Hypothalamus (tissue), 51 donors: ENCODE results near the gene UGCG.
"Not testable (repeated sequence)": the region's sequence is repeated elsewhere in the genome, so short reads cannot be mapped to it uniquely, and the experiment has no call there.

ENCODE experiments used
- DNase-seq, 51 donors: peaks; one replicate each; lab custom pipeline; 2025; lab: John Stamatoyannopoulos, UW

The UGCG gene

GRCh38 chr9:111948109-111948508 is 51.5 kb downstream of the UGCG start:
- DNase-seq, result not testable (repeated sequence)

GRCh38 chr9:111948951-111949350 is 52.3 kb downstream of the UGCG start:
- no peak for DNase-seq

DNA sequence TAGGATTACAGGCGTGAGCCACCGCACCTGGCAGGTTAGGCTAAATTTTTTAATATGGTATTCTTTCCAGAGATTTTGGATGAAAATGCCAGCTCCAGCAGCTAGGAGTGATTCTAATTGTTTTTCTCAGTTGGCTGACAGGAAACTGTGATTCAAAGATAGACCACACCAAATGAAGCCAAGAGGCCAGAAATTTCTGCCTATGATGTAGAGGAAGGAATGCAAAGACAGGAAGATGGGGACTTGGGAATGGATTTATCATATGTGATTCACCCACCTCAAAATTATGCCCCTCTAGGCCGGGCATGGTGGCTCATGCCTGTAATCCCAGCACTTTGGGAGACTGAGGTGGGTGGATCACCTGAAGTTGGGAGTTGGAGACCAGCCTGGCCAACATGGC is 53.3 kb downstream of the UGCG start:
- DNase-seq, result no peak

- DNase-seq, result no peak
These were observed 55.9 kb downstream of the UGCG start for GRCh38 chr9:111952559-111952958.

- no peak for DNase-seq
These were observed 56.8 kb downstream of the UGCG start for GRCh38 chr9:111953444-111953843.

- no peak for DNase-seq
These were observed 58.4 kb downstream of the UGCG start for GRCh38 chr9:111955048-111955447.

GRCh38 chr9:111957856-111958631 is 61.4 kb downstream of the UGCG start:
- DNase-seq, result peak in 2 of 51 donors; percentile 18 to 50

GRCh38 chr9:111959468-111960359 is 63.1 kb downstream of the UGCG start:
- DNase-seq, result no peak

- not testable (repeated sequence) for DNase-seq
These were observed 63.9 kb downstream of the UGCG start for GRCh38 chr9:111960485-111960884.

DNA sequence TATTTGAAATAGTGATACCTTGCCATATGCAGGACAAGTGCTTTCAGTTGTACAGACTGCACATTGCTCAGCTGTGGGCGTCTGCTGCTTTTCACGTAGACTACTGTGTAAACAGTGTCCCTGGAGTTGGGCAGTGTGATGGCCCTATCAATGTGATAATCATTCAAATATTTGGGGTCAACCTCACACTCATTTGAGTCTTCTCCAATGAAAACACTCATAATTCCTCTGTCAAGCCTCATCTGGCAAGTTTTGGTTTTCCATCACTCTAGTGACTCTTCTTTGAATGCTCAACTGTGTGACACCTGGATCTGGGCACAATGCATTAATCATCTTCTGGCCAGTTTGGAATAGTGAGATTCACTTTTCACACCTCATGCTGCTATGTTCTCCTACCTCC is 64.4 kb downstream of the UGCG start:
- DNase-seq, result no peak

DNA sequence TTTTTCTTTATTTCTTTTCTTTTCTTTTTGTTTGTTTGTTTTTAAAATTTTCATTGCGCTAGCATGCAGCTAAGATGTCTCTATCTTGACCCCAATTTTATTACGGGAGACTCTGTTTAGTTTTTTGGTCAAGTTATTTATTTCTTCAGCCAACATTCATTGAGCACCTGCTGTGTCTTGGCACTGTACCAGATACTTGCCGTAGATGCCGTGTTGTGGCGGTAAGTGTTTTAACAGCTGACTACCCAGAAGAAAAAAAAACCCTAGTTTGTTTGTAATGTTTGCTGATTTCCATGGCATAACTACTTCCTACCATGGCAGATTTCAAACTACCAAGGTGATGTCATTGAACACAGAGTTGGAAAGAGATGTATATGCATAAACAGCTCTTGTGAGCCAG is 65.0 kb downstream of the UGCG start:
- DNase-seq, result no peak

DNA sequence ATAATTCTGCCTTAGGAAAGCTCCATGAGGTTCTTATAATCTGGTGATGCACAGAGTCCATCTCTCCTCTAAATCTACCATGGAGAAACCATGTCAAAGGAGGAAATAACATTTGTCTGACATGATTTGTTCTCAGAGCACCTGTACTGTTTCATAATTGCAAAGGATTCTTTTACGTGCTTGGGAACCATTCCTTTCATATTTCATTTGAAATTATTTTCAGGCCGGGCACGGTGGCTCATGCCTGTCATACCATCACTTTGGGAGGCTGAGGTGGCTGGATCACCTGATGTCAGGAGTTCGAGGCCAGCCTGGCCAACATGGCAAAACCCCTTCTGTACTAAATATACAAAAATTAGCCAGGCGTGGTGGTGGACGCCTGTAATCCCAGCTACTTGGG is 65.4 kb downstream of the UGCG start:
- DNase-seq, result no peak

GRCh38 chr9:111963995-111964394 is 67.4 kb downstream of the UGCG start:
- no peak for DNase-seq

GRCh38 chr9:111965566-111966019 is 69.0 kb downstream of the UGCG start:
- DNase-seq, result no peak

DNA sequence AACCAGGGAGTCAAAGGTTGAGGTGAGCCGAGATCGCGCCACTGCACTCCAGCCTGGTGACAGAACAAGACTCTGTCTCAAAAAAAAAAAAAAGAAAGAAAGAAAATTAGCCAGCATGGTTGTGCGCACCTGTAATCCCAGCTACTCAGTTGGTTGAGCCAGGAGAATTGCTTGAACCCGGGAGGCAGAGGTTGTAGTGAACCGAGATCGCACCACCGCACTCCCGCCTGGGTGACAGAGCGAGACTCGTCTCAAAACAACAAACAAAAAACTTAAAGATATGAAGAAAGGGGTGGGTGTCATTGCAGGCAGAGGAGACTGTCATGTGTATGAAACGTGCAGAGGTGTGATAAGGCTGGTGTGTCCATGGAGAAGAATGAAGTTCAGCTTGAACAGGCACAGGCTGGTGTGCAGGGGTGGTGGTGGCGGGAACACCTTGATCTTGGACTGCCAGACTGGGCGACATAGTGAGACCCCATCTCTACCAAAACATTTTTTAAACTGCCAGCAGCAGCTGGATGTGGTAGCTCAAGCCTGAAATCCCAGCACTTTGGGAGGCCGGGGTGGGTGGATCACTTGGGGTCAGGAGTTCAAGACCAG is 69.6 kb downstream of the UGCG start:
- DNase-seq, result no peak

DNA sequence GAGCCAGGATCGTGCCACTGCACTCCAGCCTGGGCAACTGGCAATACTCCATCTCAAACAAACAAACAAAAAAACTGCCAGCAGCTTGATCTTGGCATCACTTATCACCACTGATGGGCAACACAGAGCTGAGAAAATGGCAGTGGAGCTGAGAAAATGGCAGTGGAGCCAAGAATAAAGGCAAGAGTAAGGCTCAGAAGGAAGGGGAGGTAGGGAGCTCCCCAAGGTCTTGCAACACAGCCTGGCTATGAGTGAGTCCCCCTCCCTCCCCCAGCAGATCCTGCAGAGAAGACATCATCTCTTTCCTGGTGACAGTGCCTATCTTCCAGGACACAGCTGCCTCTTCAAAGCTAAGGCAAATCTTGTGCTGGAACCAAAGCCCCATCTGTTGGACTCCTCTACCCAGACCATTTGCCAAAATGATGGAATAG is 70.3 kb downstream of the UGCG start:
- no peak for DNase-seq

DNA sequence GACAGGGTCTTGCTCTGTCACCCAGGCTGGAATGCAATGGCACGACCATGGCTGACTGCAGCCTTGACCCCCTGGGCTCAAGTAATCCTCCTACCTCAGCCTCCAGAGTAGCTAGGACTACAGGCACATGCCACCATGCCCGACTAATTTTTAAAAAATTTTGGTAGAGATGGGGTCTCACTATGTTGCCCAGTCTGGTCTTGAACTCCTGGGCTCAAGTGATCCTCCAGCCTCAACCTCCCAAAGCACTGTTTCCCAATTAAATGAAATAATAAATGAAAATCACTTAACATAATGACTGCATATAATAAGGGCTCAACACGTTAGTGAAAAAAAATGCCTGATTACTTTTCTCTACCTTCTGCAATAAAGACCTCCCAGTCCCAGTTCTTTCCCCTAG is 71.0 kb downstream of the UGCG start:
- DNase-seq, result no peak

GRCh38 chr9:111969061-111969460 is 72.4 kb downstream of the UGCG start:
- no peak for DNase-seq

DNA sequence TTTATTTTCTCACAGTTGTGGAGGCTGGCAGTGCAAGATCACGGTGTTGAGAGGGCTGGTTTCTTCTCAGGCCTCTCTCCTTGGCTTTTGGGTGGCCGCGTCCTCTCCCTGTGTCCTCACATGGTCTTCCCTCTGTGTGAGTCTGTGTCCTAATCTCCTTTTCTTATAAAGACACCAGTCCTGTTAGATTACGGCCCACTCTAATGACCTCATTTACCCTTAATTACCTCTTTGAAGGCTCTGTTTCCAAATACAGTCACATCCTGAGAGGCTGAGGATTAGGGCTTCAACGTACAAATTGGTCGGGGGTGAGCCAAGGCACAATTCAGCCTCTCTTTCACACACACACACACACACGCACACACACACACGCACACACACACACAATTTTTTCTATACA is 73.0 kb downstream of the UGCG start:
- DNase-seq, result no peak

DNA sequence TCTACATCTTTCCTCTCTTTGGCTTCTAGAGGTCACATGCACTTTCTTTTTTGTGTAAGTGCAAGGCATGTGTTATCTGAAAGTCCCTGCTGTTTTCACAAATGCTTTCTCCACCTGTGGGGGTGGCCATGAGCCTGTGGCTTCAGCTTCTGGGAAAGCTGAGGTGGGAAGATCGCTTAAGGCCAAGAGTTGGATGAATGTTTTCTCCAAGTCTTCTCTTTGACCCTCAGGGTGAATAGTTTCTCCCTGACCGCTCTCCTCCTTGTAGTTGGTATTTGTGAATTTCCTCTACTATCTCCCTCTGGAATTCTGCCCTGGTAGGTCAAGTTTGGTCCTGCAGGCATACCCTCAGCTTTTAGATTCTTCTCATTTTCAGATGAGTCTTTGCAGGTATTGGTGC is 74.2 kb downstream of the UGCG start:
- no peak for DNase-seq

DNA sequence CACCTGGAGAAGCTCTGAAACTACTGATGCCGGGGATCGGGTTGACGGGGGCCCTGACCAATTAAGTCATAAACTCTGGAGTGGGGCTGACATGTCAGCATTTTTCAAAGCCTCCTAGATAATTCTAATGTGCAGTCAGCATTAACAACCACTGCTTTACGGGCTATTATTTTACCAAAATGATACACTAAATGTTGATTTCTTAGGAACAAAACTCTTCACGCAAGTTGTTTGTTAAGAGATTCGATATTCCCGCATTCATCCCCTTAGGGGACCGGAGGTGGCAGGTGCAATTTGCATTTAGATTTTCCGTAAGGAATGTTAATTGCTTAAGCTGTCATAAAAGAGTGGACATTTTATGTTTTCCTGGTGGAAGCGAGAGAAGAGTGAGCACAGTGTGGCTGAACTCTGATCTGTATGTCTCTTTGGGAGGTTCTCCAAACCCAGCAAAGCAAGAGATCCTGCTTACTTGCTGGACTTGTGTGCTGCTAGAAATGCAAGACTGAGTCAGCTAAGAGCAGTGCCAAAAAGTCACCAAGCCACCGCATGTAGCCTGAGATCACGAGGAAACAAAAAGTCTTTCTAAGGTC is 77.6 kb downstream of the UGCG start:
- no peak for DNase-seq
